ENCODE results near the gene CCDC88A.
"Not testable (repeated sequence)": the region's sequence is repeated elsewhere in the genome, so short reads cannot be mapped to it uniquely, and the experiment has no call there.

The CCDC88A gene

GRCh38 chr2:55421326-55421725 is 1.7 kb upstream of the CCDC88A start:
- DNase-seq (ENCODE audit: low spot score): no peak

GRCh38 chr2:55420871-55421270 is 1.2 kb upstream of the CCDC88A start:
- no peak for DNase-seq (ENCODE audit: low spot score)

GRCh38 chr2:55420439-55420725 is 726 bp upstream of the CCDC88A start:
- DNase-seq (ENCODE audit: low spot score): no peak

GRCh38 chr2:55419233-55419678 is 400 bp downstream of the CCDC88A start:
- no peak for DNase-seq (ENCODE audit: low spot score)

GRCh38 chr2:55418512-55419232 is 984 bp downstream of the CCDC88A start:
- DNase-seq (ENCODE audit: low spot score): no peak

GRCh38 chr2:55418072-55418471 is 1.6 kb downstream of the CCDC88A start:
- DNase-seq (ENCODE audit: low spot score): no peak

GRCh38 chr2:55416786-55417568 is 2.7 kb downstream of the CCDC88A start:
- no peak for DNase-seq (ENCODE audit: low spot score)

GRCh38 chr2:55415300-55415699 is 4.4 kb downstream of the CCDC88A start:
- no peak for DNase-seq (ENCODE audit: low spot score)

GRCh38 chr2:55408918-55409868 is 10.5 kb downstream of the CCDC88A start:
- DNase-seq (ENCODE audit: low spot score): no peak

- DNase-seq (ENCODE audit: low spot score): no peak
These were observed 11.4 kb downstream of the CCDC88A start for GRCh38 chr2:55408098-55408882.

GRCh38 chr2:55405116-55405515 is 14.5 kb downstream of the CCDC88A start:
- DNase-seq (ENCODE audit: low spot score): no peak

- DNase-seq (ENCODE audit: low spot score): no peak
These were observed 16.2 kb downstream of the CCDC88A start for GRCh38 chr2:55403256-55403998.

GRCh38 chr2:55401124-55401523 is 18.5 kb downstream of the CCDC88A start:
- DNase-seq (ENCODE audit: low spot score): no peak

- DNase-seq (ENCODE audit: low spot score): no peak
These were observed 19.3 kb downstream of the CCDC88A start for GRCh38 chr2:55400332-55400731.

- no peak for DNase-seq (ENCODE audit: low spot score)
These were observed 19.8 kb downstream of the CCDC88A start for GRCh38 chr2:55399815-55400214.

GRCh38 chr2:55395724-55396605 is 23.7 kb downstream of the CCDC88A start:
- no peak for DNase-seq (ENCODE audit: low spot score)

GRCh38 chr2:55391615-55392242 is 27.9 kb downstream of the CCDC88A start:
- DNase-seq (ENCODE audit: low spot score): no peak

GRCh38 chr2:55391155-55391554 is 28.5 kb downstream of the CCDC88A start:
- DNase-seq (ENCODE audit: low spot score): no peak

- not testable (repeated sequence) for DNase-seq (ENCODE audit: low spot score)
These were observed 34.1 kb downstream of the CCDC88A start for GRCh38 chr2:55385516-55385915.
